ENCODE results near the gene MAMLD1.

MAMLD1 gene

GRCh38 chrX:150334981-150335380, 28.1 kb upstream of the MAMLD1 start (continued):
- TF ChIP-seq ZNF311 (tag by site-specific recombination; IDR thresholded peaks at IDR 0.05; ENCODE audit: borderline replicate concordance) (no peak), ZNF175 (tag by site-specific recombination; IDR thresholded peaks at IDR 0.05) (no peak), ZSCAN5A (tag by site-specific recombination; IDR thresholded peaks at IDR 0.05) (no peak), ZNF654 (tag by site-specific recombination; IDR thresholded peaks at IDR 0.05; ENCODE audit: low read depth) (no peak), ZNF658 (tag by site-specific recombination; IDR thresholded peaks at IDR 0.05) (no peak), BCL6B (tag by site-specific recombination; IDR thresholded peaks at IDR 0.05) (no peak), ZNF449 (tag by site-specific recombination; IDR thresholded peaks at IDR 0.05) (no peak), GFI1B (tag by site-specific recombination; IDR thresholded peaks at IDR 0.05) (no peak)
- TF ChIP-seq, protein P1, sequence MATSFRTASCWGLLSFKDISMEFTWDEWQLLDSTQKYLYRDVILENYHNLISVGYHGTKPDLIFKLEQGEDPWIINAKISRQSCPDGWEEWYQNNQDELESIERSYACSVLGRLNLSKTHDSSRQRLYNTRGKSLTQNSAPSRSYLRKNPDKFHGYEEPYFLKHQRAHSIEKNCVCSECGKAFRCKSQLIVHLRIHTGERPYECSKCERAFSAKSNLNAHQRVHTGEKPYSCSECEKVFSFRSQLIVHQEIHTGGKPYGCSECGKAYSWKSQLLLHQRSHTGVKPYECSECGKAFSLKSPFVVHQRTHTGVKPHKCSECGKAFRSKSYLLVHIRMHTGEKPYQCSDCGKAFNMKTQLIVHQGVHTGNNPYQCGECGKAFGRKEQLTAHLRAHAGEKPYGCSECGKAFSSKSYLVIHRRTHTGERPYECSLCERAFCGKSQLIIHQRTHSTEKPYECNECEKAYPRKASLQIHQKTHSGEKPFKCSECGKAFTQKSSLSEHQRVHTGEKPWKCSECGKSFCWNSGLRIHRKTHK (tag by site-specific recombination; IDR thresholded peaks at IDR 0.05): no peak
- TF ChIP-seq, protein P2, sequence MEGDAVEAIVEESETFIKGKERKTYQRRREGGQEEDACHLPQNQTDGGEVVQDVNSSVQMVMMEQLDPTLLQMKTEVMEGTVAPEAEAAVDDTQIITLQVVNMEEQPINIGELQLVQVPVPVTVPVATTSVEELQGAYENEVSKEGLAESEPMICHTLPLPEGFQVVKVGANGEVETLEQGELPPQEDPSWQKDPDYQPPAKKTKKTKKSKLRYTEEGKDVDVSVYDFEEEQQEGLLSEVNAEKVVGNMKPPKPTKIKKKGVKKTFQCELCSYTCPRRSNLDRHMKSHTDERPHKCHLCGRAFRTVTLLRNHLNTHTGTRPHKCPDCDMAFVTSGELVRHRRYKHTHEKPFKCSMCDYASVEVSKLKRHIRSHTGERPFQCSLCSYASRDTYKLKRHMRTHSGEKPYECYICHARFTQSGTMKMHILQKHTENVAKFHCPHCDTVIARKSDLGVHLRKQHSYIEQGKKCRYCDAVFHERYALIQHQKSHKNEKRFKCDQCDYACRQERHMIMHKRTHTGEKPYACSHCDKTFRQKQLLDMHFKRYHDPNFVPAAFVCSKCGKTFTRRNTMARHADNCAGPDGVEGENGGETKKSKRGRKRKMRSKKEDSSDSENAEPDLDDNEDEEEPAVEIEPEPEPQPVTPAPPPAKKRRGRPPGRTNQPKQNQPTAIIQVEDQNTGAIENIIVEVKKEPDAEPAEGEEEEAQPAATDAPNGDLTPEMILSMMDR (tag by site-specific recombination; IDR thresholded peaks at IDR 0.05): no peak

GRCh38 chrX:150337026-150337425, 26.1 kb upstream of the MAMLD1 start:
- Histone ChIP-seq H3K4me1 (ENCODE audit: control insufficient read depth, insufficient read depth, low read length) (no peaks in the 10 kb centered on the region), H3K9me3 (ENCODE audit: control insufficient read depth, insufficient read depth, low read depth, low read length) (no peaks in the 10 kb centered on the region), H3K36me3 (ENCODE audit: control insufficient read depth in 2 of 2, insufficient read depth in 1 of 2, low read length in 2 of 2) (no peaks in the 10 kb centered on the region), H3K27ac (ENCODE audit: extremely low read depth, low read depth, low read length) (no peak overlapping the region), H3K4me3 (ENCODE audit: low read depth, low read length) (no peak overlapping the region)
- ChIA-PET POLR2A (no interaction called here), CTCF (no interaction called here)
- TF ChIP-seq GLIS1 (tag by site-specific recombination; IDR thresholded peaks at IDR 0.05) (peak; percentile 25; the same call in 1 of the 2 replicates), ZNF416 (tag by site-specific recombination; IDR thresholded peaks at IDR 0.05) (no peak), ZIC2 (tag by site-specific recombination; IDR thresholded peaks at IDR 0.05) (peak; percentile 96)

DNA sequence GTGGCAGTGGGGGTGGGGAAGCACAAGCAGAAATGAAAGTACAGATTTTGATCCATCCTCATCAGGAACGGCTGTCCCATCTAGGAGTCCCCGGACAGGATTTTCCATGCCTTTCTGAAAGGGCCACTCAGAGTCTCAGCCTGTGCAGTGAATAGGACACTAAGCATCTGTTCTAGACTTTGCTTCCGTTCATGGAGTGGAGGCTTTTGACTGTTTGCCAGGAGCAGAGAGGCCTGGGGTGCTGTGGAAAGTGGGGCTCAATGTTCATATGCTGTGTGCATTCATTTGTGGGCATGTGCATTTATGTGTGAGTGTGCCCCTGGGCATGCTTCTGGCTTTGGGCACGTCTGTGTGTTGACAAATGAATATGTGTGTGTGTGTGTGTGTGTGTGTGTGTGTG, 25.6 kb upstream of the MAMLD1 start:
- no peak overlapping the region for H3K27ac ChIP-seq (ENCODE audit: extremely low read depth, low read depth, low read length)
- CTCF ChIA-PET: no interaction called here
- H3K36me3 ChIP-seq (ENCODE audit: control insufficient read depth in 2 of 2, insufficient read depth in 1 of 2, low read length in 2 of 2): no peaks in the 10 kb centered on the region
- H3K4me3 ChIP-seq (ENCODE audit: low read depth, low read length): no peak overlapping the region
- no peaks in the 10 kb centered on the region for H3K4me1 ChIP-seq (ENCODE audit: control insufficient read depth, insufficient read depth, low read length)
- TF ChIP-seq ZSCAN4 (tag by site-specific recombination; IDR thresholded peaks at IDR 0.05): peak; percentile 74; the same call in 1 of the 2 replicates
- TF ChIP-seq KLF16 (tag by site-specific recombination; IDR thresholded peaks at IDR 0.05): no peak
- no peak for TF ChIP-seq ZNF221 (tag by site-specific recombination; IDR thresholded peaks at IDR 0.05; ENCODE audit: borderline replicate concordance)
- no peak for TF ChIP-seq ZFP41 (tag by site-specific recombination; IDR thresholded peaks at IDR 0.05; ENCODE audit: borderline replicate concordance)
- no peak for TF ChIP-seq ZNF639 (tag by site-specific recombination; IDR thresholded peaks at IDR 0.05)
- TF ChIP-seq, protein P3, sequence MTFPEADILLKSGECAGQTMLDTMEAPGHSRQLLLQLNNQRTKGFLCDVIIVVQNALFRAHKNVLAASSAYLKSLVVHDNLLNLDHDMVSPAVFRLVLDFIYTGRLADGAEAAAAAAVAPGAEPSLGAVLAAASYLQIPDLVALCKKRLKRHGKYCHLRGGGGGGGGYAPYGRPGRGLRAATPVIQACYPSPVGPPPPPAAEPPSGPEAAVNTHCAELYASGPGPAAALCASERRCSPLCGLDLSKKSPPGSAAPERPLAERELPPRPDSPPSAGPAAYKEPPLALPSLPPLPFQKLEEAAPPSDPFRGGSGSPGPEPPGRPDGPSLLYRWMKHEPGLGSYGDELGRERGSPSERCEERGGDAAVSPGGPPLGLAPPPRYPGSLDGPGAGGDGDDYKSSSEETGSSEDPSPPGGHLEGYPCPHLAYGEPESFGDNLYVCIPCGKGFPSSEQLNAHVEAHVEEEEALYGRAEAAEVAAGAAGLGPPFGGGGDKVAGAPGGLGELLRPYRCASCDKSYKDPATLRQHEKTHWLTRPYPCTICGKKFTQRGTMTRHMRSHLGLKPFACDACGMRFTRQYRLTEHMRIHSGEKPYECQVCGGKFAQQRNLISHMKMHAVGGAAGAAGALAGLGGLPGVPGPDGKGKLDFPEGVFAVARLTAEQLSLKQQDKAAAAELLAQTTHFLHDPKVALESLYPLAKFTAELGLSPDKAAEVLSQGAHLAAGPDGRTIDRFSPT (tag by site-specific recombination; IDR thresholded peaks at IDR 0.05): no peak
- H3K9me3 ChIP-seq (ENCODE audit: control insufficient read depth, insufficient read depth, low read depth, low read length): no peaks in the 10 kb centered on the region
- POLR2A ChIA-PET: no interaction called here

Data from HEK293 (cell line).